OCI-LY1 (cell line): ENCODE measurements around the gene COPB2.

ENCODE experiments used
- CTCF ChIP-seq: fragments of 200-600 bp; sonication (generic), shearing (Covaris generic); IDR thresholded peaks from 2 replicates; pipeline ENCODE4 v1.5.1; 2017; ENCODE audit warnings: mild to moderate bottlenecking, antibody characterized with exemption, low read length, moderate library complexity, mixed read lengths
- EZH2 ChIP-seq: fragments of 200-600 bp; sonication (generic), shearing (Covaris generic); IDR thresholded peaks from 2 replicates; pipeline ENCODE4 v1.8.0; 2017; ENCODE audit warnings: borderline replicate concordance, mixed run types, mild to moderate bottlenecking, antibody characterized with exemption, low read length, moderate library complexity, mixed read lengths

DNA sequence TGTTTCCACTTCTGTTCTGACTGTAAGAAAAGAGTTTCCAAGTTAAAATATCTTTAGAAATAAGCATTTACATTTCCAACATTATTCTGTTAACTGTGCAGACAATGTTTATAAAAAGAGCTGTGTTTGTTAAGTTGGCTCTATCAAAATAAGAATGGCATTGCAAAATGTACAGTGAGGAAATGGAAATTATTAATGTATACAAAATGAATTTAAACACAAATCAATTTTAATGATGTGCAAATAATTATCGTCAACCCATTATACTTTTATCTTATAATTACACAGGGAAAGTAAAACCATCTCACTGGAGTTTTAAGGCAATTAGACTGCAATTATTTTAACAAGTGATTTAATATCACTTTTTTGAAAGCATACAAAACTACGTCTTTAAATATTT lies 28.2 kb downstream of the COPB2 start:
- no peak for TF ChIP-seq CTCF
- TF ChIP-seq EZH2: no peak
